Stomach (tissue), 4 donors: ENCODE results near the gene SENP6.

Experiments used
- EP300 ChIP-seq: sonication (generic); formaldehyde crosslinking; IDR thresholded peaks from one replicate; pipeline ENCODE4 v1.6.1; 2017; ENCODE audit warnings: antibody characterized with exemption
- TF ChIP-seq, protein P1 (sequence below), 7 experiments: fragments of 450-650 bp in 4 of 7; fragments of 200-600 bp in 3 of 7; sonication (generic) in 3 of 7; IDR thresholded peaks; one replicate each; pipeline ENCODE4 v1.5.1; 2016 to 2019; ENCODE audit warnings: antibody characterized with exemption in 7 of 7, control low read depth in 2 of 7, mild to moderate bottlenecking in 1 of 7

DNA sequence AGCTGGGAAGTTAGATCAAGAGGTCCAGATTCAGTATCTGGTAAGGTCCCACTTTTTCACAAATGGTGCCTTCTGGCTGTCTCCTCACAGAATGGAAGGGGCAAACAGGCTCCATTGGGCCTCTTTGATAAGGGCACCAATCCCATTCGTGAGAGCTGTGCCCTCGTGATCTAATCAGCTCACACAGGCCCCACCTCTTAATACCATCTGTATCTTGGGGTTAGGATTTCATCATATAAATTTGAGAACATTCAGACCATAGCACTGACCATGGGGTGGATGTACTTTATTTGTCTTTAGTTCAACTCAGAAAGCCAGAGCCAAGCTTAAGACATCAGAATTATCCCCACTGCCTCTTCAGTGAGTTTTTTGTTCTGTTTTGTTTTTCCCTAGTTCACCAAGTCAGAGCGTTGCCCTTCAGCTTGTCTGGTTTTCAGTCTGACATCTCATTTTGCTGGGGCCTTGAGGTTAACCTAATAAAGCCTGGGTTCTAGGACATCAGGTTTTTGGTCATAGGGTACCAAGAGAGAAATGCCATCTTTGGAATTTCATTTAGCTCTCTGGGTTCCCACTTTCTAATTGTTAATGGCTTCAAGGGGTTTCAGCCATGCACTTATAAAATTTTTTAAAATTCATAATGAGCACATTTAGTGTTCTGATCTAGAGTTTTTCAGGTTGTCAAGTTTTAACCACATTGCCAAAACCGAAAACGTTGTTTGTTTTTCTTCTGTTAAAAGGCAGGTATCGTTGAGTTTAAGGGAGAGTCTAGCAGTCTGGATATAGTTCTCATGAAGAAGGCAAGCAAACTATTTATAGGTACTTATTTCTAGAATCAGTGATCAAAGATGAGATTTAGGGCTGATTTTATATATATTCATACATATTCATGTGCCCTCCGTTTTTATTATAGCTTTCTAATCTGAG lies 19.0 kb downstream of the SENP6 start:
- TF ChIP-seq, protein P1, sequence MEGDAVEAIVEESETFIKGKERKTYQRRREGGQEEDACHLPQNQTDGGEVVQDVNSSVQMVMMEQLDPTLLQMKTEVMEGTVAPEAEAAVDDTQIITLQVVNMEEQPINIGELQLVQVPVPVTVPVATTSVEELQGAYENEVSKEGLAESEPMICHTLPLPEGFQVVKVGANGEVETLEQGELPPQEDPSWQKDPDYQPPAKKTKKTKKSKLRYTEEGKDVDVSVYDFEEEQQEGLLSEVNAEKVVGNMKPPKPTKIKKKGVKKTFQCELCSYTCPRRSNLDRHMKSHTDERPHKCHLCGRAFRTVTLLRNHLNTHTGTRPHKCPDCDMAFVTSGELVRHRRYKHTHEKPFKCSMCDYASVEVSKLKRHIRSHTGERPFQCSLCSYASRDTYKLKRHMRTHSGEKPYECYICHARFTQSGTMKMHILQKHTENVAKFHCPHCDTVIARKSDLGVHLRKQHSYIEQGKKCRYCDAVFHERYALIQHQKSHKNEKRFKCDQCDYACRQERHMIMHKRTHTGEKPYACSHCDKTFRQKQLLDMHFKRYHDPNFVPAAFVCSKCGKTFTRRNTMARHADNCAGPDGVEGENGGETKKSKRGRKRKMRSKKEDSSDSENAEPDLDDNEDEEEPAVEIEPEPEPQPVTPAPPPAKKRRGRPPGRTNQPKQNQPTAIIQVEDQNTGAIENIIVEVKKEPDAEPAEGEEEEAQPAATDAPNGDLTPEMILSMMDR (IDR thresholded peaks at IDR 0.05), result no peak
- TF ChIP-seq EP300, result no peak
